GM18909 (cell line): ENCODE measurements around the gene PBX4.
"Not testable (repeated sequence)": the region's sequence is repeated elsewhere in the genome, so short reads cannot be mapped to it uniquely, and the experiment has no call there.

Experiments used
- ATAC-seq: cut with Tn5 transposase; IDR thresholded peaks from one replicate; pipeline ENCODE4 v1.9.1; 2021; ENCODE audit warnings: mild to moderate bottlenecking; ENCODE audit not compliant: unreplicated experiment, poor library complexity

Gene PBX4

GRCh38 chr19:19628501-19629134 lies 10.1 kb upstream of the PBX4 start:
- ATAC-seq: peak; percentile 9

GRCh38 chr19:19627621-19628500 lies 9.4 kb upstream of the PBX4 start, which contains the start of gene LPAR2:
LPAR2 (minus strand) TSS chr19:19628220; CDS start chr19:19627275, 945 bp downstream.
- peak; percentile 68 for ATAC-seq

GRCh38 chr19:19626516-19627472 lies 8.3 kb upstream of the PBX4 start:
- no peak for ATAC-seq

DNA sequence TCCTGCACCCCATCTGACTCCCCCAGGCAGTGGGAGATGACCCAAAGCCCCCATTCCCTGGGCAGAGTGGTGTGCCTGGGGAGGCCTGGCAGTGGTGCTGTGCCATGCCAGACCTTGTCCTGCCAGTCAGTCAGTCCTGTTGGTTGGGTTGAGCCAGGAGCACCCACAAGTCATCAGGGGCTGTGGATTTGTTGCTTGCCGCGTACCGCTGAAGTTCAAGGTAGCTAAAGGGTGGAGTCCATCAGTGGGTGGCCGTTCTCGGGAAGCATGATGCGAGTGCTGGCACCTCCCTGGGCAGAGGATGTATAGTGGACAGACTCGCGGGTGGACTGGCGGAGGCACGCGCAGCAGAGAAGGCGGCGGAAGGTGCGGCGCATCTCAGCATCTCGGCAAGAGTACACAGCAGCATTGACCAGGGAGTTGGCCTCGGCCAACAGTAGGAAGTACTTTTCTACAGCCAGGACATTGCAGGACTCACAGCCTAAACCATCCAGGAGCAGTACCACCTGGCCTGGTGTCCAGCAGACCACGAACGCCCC lies 5.6 kb upstream of the PBX4 start:
- no peak for ATAC-seq

GRCh38 chr19:19623383-19623782 lies 4.9 kb upstream of the PBX4 start:
- no peak for ATAC-seq

GRCh38 chr19:19619849-19620210 lies 1.3 kb upstream of the PBX4 start:
- no peak for ATAC-seq

- no peak for ATAC-seq
Observed at GRCh38 chr19:19619181-19619848, 828 bp upstream of the PBX4 start.

DNA sequence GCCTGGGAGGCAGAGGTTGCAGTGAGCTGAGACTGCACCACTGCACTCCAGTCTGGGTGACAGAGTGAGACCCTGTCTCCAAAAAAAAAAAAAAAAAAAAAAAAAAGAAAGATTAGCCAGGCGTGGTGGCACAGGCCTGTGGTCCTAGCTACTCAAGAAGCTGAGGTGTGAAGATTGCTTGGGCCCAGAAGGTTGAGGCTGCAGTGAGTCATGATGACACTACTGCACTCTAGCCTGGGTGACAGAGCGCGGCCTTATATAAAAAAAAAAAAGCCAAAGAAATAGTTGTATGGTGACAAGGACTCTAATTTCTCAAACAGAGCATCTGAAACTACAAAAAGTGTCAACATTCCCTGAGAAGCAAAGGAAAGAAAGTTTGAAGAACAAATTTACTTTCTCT lies 3.4 kb downstream of the PBX4 start:
- ATAC-seq: no peak

DNA sequence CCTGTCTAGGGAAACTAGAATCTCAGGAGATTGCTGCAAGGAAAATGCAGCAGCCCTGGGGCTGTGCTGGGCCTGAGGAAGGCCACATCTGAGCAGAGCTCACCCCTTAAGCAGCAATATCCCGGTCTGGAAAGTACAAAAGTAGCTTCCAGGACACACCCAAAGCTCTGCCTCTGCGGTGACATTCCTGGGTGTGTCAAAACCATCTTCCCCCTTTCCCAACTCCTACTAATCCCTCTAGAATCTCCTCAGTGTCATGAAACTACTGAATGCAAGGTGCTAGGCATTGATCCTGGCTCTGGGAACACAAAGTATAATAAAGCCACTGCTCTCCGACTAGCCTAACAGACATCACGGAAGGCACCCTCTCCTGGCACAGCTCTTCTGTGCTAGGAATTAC lies 5.0 kb downstream of the PBX4 start:
- no peak for ATAC-seq

- ATAC-seq: no peak
Observed at GRCh38 chr19:19610376-19611202, 7.9 kb downstream of the PBX4 start.

- not testable (repeated sequence) for ATAC-seq
Observed at GRCh38 chr19:19606686-19607085, 11.8 kb downstream of the PBX4 start.

DNA sequence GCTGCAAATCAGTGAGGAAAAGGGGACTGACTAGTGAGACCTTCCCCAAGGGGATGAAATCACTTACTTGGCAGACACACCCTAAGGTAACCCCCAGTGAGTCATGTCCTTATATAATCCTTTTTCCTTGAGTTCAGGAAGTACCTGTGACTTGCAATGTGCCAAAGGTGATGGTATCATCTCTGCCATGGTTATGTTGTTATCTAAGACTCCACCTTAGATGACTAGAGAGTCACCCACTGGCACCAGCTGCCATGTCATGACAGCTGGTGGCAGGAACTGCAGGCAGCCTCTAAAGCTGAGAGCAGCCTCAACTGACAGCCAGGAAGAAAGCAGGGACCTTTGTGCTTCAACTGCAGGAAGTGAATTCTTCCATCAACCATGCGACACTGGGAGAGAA lies 12.5 kb downstream of the PBX4 start:
- no peak for ATAC-seq

- ATAC-seq: no peak
Observed at GRCh38 chr19:19602713-19603324, 15.7 kb downstream of the PBX4 start.

DNA sequence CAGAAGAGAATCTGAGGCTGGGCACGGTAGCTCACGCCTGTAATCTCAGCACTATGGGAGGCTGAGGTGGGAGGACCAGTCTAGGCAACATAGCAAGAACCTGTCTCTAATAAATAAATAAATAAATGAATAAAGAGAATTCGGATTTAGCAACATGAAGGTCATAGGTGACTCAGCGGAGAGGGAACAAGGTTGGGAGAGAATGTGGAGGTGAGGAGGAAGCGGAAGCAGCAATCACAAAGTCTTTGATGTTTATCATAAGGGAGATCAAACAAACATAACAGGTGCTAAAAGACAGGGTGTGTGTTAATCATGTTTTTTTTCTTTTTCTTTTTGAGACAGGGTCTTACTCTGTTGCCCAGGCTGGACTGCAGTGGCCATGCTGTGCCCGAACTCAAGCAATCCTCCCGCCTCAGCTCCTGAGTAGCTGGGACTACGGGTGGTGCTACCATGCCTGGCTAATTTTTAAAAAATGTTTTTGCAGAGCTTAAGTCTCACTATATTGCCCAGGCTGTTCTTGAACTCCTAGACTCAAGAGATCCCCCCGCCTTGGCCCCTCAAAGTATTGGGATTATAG lies 16.3 kb downstream of the PBX4 start:
- ATAC-seq: no peak

DNA sequence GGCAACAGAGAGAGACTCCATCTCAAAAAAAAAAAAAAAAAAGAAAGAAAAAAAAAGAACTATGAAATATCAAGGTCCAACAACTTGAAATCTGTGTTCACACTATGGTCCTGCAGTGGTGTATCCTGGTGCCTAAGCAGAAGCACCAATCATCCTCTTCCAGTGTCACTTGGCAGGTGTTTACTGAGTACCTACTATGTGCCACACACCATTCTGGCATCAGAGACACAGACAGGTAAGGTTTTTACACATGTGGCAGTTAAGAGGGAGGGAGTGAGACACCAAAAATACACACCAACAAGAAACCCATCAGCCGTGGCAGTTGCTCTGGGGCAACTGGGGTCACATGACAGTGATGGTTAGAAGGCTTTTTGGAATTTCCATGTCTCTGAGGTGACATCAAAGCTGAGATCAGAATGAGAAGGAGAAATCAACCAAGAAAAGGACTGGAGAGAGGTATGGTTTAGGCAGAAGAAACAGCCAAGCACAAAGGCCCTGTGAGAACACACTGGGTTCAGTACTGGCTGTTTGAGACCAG lies 17.6 kb downstream of the PBX4 start:
- ATAC-seq: no peak

GRCh38 chr19:19598728-19599451 lies 19.6 kb downstream of the PBX4 start:
- ATAC-seq: not testable (repeated sequence)

- ATAC-seq: peak; percentile 71
Observed at GRCh38 chr19:19597809-19598306, 20.6 kb downstream of the PBX4 start.
